Measurements from ENCODE around the gene CHD6. TPM values are rescaled to one million over a fixed set of nuclear protein-coding genes. Genes with fewer than 3 reads are reported as not detected.

CHD6 gene
- total RNA-seq, 1 experiment from 2014 or later: 26.6 TPM

DNA sequence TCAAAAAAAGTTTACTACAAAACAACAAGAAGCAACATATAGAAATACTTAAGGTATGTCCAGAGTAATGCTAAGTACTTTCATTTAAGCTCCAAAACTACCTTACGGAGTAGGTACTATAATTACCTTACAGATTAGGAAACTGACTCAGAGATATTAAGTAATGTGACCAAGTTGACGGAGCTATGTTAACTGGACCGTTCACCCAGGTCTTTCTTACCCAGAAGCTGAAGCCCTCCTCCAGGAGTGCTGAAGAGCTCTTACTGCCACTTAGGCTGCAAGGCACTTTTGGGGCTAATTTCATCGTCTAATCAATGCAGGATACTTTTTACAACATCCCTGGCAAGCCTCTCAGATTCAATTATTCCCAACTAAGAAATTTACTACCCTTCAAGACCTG, 123.7 kb downstream of the CHD6 start:
- DNase-seq (ENCODE audit: low read depth, low spot score): no peak
- no peaks in the 10 kb centered on the region for H3K79me2 ChIP-seq (ENCODE audit: insufficient read depth, low read length)

More for the DNA sequence above, 123.7 kb downstream of the CHD6 start:
- Histone ChIP-seq H2AFZ (ENCODE audit: low read depth, low read length, poor library complexity, severe bottlenecking) (no peak overlapping the region), H3K9ac (ENCODE audit: low read length) (no peak overlapping the region), H3K27me3 (ENCODE audit: insufficient read depth, low read length) (no peaks in the 10 kb centered on the region), H3K4me1 (ENCODE audit: control insufficient read depth in 1 of 2, insufficient read depth in 2 of 2, low read length in 2 of 2) (no peaks in the 10 kb centered on the region), H3K36me3 (ENCODE audit: control insufficient read depth in 1 of 2, insufficient read depth in 2 of 2, low read length in 2 of 2) (peaks cover 0 to 3% of the 10 kb centered on the region in 2 experiments; a peak in 2 of 4 replicates), H4K20me1 (ENCODE audit: insufficient read depth) (no peaks in the 10 kb centered on the region), H3K9me3 (ENCODE audit: control insufficient read depth in 1 of 2, insufficient read depth in 1 of 2, low read depth in 1 of 2, low read length in 2 of 2) (no peaks in the 10 kb centered on the region), H3K4me3 (replicated peaks in 1 of 2; ENCODE audit: low read depth in 1 of 2, low read length in 2 of 2) (no peak overlapping the region), H3K4me2 (ENCODE audit: low read length) (no peak overlapping the region), H3K9me2 (ENCODE audit: insufficient read depth) (no peaks in the 10 kb centered on the region), H3K27ac (ENCODE audit: low read depth, low read length) (no peak overlapping the region)
- TF ChIP-seq EZH2phosphoT487 (IDR thresholded peaks at IDR 0.05; ENCODE audit: borderline replicate concordance): no peak
- TF ChIP-seq MAX (IDR thresholded peaks at IDR 0.05): no peak
- TF ChIP-seq SRF (IDR thresholded peaks at IDR 0.05; ENCODE audit: low read depth): no peak
- TF ChIP-seq, protein P1, sequence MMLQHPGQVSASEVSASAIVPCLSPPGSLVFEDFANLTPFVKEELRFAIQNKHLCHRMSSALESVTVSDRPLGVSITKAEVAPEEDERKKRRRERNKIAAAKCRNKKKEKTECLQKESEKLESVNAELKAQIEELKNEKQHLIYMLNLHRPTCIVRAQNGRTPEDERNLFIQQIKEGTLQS (IDR thresholded peaks at IDR 0.05): no peak
- no peak for TF ChIP-seq POLR2AphosphoS5 (IDR thresholded peaks at IDR 0.05; ENCODE audit: low read depth, low read length)
- TF ChIP-seq ZFX (IDR thresholded peaks at IDR 0.05): no peak
- no peak for TF ChIP-seq SP1 (IDR thresholded peaks at IDR 0.05; ENCODE audit: low read depth)
- no peak for TF ChIP-seq RAD21 (IDR thresholded peaks at IDR 0.05; ENCODE audit: low read depth)
- no peak for TF ChIP-seq SIN3A (IDR thresholded peaks at IDR 0.05; ENCODE audit: low read depth)
- TF ChIP-seq POLR2A (IDR thresholded peaks at IDR 0.05; ENCODE audit: borderline replicate concordance, extremely low read depth, insufficient read depth, insufficient read length): no peak
- no peak for TF ChIP-seq CBX3 (IDR thresholded peaks at IDR 0.05; ENCODE audit: low read depth)
- no peak for TF ChIP-seq FOSL1 (IDR thresholded peaks at IDR 0.05; ENCODE audit: low read depth)
- TF ChIP-seq, protein P2, sequence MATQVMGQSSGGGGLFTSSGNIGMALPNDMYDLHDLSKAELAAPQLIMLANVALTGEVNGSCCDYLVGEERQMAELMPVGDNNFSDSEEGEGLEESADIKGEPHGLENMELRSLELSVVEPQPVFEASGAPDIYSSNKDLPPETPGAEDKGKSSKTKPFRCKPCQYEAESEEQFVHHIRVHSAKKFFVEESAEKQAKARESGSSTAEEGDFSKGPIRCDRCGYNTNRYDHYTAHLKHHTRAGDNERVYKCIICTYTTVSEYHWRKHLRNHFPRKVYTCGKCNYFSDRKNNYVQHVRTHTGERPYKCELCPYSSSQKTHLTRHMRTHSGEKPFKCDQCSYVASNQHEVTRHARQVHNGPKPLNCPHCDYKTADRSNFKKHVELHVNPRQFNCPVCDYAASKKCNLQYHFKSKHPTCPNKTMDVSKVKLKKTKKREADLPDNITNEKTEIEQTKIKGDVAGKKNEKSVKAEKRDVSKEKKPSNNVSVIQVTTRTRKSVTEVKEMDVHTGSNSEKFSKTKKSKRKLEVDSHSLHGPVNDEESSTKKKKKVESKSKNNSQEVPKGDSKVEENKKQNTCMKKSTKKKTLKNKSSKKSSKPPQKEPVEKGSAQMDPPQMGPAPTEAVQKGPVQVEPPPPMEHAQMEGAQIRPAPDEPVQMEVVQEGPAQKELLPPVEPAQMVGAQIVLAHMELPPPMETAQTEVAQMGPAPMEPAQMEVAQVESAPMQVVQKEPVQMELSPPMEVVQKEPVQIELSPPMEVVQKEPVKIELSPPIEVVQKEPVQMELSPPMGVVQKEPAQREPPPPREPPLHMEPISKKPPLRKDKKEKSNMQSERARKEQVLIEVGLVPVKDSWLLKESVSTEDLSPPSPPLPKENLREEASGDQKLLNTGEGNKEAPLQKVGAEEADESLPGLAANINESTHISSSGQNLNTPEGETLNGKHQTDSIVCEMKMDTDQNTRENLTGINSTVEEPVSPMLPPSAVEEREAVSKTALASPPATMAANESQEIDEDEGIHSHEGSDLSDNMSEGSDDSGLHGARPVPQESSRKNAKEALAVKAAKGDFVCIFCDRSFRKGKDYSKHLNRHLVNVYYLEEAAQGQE (IDR thresholded peaks at IDR 0.05; ENCODE audit: low read depth): no peak
- TF ChIP-seq, protein P3, sequence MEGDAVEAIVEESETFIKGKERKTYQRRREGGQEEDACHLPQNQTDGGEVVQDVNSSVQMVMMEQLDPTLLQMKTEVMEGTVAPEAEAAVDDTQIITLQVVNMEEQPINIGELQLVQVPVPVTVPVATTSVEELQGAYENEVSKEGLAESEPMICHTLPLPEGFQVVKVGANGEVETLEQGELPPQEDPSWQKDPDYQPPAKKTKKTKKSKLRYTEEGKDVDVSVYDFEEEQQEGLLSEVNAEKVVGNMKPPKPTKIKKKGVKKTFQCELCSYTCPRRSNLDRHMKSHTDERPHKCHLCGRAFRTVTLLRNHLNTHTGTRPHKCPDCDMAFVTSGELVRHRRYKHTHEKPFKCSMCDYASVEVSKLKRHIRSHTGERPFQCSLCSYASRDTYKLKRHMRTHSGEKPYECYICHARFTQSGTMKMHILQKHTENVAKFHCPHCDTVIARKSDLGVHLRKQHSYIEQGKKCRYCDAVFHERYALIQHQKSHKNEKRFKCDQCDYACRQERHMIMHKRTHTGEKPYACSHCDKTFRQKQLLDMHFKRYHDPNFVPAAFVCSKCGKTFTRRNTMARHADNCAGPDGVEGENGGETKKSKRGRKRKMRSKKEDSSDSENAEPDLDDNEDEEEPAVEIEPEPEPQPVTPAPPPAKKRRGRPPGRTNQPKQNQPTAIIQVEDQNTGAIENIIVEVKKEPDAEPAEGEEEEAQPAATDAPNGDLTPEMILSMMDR (IDR thresholded peaks at IDR 0.05 in 2 of 3, conservative IDR thresholded peaks at IDR 0.05 in 1 of 3; ENCODE audit: borderline replicate concordance in 1 of 3, insufficient read depth in 1 of 3, low read depth in 2 of 3, low read length in 2 of 3): no peak
- no peak for TF ChIP-seq JUND (IDR thresholded peaks at IDR 0.05)
- no peak for TF ChIP-seq CEBPB (IDR thresholded peaks at IDR 0.05; ENCODE audit: low read depth)
- no TSS peak for BruUV-seq (replicated peaks)
- ChIA-PET POLR2A (no interaction called here), RAD21 (ENCODE audit: low non-redundant PET in 1 of 2, low total read pairs in 2 of 2, uncharacterized antibody in 2 of 2, unreplicated experiment in 2 of 2) (no interaction called here), CTCF (no interaction called here)
- intact Hi-C loops (cut with micrococcal nuclease): no loop called here
- no peak for ATAC-seq

All from HCT116 (cell line).